A549 (cell line): ENCODE data around the gene NRSN2. TPM values are rescaled to one million over a fixed set of nuclear protein-coding genes. Genes with fewer than 3 reads are reported as not detected.

ENCODE experiments used
- ATAC-seq, 2 experiments: fragments of 200-7000 bp in 1 of 2; fragments of >200 bp in 1 of 2; cut with Nextera tagmentation in 1 of 2; cut with Tn5 transposase in 1 of 2; 3 replicates each; pipeline versions ENCODE4 v1.8.0 to v1.9.1; 2018 to 2020; ENCODE audit warnings: mild to moderate bottlenecking in 1 of 2, moderate library complexity in 1 of 2
- CTCF ChIA-PET: fragments of 300-600 bp; sonication (Branson Sonifier 250); formaldehyde crosslinking; extraction: SDS; loops from one replicate; lab custom pipeline; 2021; ENCODE audit warnings: antibody characterized with exemption, inconsistent platforms; lab: Yijun Ruan, JAX
- POLR2A ChIA-PET: fragments of 350-600 bp; formaldehyde crosslinking; extraction: SDS; loops from one replicate; lab custom pipeline; 2021; ENCODE audit warnings: antibody characterized with exemption, inconsistent platforms; lab: Yijun Ruan, JAX
- DNase-seq, 2 experiments: peaks; one replicate each; pipeline versions ENCODE4 v3.0.0 to v3.0.0-alpha.2; 2011 to 2016; ENCODE audit warnings: low read depth in 1 of 2, low spot score in 1 of 2
- FAIRE-seq: peaks from 2 replicates; lab custom pipeline; 2011; peaks lifted over from hg19 to GRCh38; lab: Jason Lieb, UNC
- H3K27ac ChIP-seq, 2 experiments: fragments of >200 bp; sonication (Bioruptor Twin); formaldehyde crosslinking; 3 replicates each; pipeline ENCODE4 v1.5.1; 2016 to 2017
- H3K4me1 ChIP-seq: fragments of >200 bp; sonication (Bioruptor Twin); formaldehyde crosslinking; 3 replicates; pipeline ENCODE4 v1.6.1; 2016
- H3K4me2 ChIP-seq: fragments of >200 bp; sonication (Bioruptor Twin); formaldehyde crosslinking; 3 replicates; pipeline ENCODE4 v1.6.1; 2016
- H3K4me3 ChIP-seq: fragments of >200 bp; sonication (Bioruptor Twin); formaldehyde crosslinking; 3 replicates; pipeline ENCODE4 v1.5.1; 2016
- H3K9me3 ChIP-seq: fragments of >200 bp; sonication (Bioruptor Twin); formaldehyde crosslinking; 3 replicates; pipeline ENCODE4 v1.6.1; 2016
- CBX2 ChIP-seq: fragments of 200-600 bp; sonication (generic); IDR thresholded peaks from 2 replicates; pipeline ENCODE4 v1.6.1; 2016; ENCODE audit warnings: low read depth, mild to moderate bottlenecking, borderline replicate concordance
- CHD2 ChIP-seq: fragments of 150-350 bp; IDR thresholded peaks from 2 replicates; pipeline ENCODE4 v1.6.1; 2014; ENCODE audit warnings: low read length; ENCODE audit not compliant: partially characterized antibody
- HES2 ChIP-seq: fragments of >200 bp; sonication (Bioruptor Twin); formaldehyde crosslinking; IDR thresholded peaks from 2 replicates; pipeline ENCODE4 v1.6.1; 2016
- HEYL ChIP-seq: fragments of 250-450 bp; sonication (Bioruptor Pico); IDR thresholded peaks from 2 replicates; pipeline ENCODE4 v1.8.0; 2021; ENCODE audit warnings: mild to moderate bottlenecking, moderate library complexity
- HOXB5 ChIP-seq: fragments of 250-450 bp; sonication (Bioruptor Pico); IDR thresholded peaks from 2 replicates; pipeline ENCODE4 v1.5.0; 2020; ENCODE audit warnings: mild to moderate bottlenecking, moderate library complexity
- JUNB ChIP-seq: fragments of >200 bp; sonication (Bioruptor Twin); formaldehyde crosslinking; IDR thresholded peaks from 2 replicates; pipeline ENCODE4 v1.6.1; 2016
- KDM1A ChIP-seq: fragments of 200-600 bp; sonication (generic); IDR thresholded peaks from 2 replicates; pipeline ENCODE4 v1.6.1; 2016; ENCODE audit warnings: low read depth, mild to moderate bottlenecking
- MAX ChIP-seq: IDR thresholded peaks from 2 replicates; pipeline ENCODE4 v1.6.1; 2012
- MAZ ChIP-seq: fragments of 150-350 bp; IDR thresholded peaks from 2 replicates; pipeline ENCODE4 v1.6.1; 2014; ENCODE audit warnings: antibody characterized with exemption, low read depth, low read length, borderline replicate concordance
- MYC ChIP-seq: IDR thresholded peaks from 2 replicates; pipeline ENCODE4 v1.6.1; 2012; ENCODE audit warnings: mild to moderate bottlenecking, inconsistent platforms, low read length, improper control_type of control experiment, borderline replicate concordance
- NR3C1 ChIP-seq: fragments of >200 bp; sonication (Bioruptor Twin); formaldehyde crosslinking; IDR thresholded peaks from 3 replicates; pipeline ENCODE4 v1.6.1; 2017
- PBX3 ChIP-seq: IDR thresholded peaks from 2 replicates; pipeline ENCODE4 v1.6.1; 2012
- POLR2A ChIP-seq: IDR thresholded peaks from 2 replicates; pipeline ENCODE4 v1.6.1; 2012; ENCODE audit warnings: mild to moderate bottlenecking, low read length
- RAD21 ChIP-seq, 2 experiments: fragments of >200 bp in 1 of 2; sonication (Bioruptor Twin) in 1 of 2; formaldehyde crosslinking in 1 of 2; IDR thresholded peaks in 1 of 2; conservative IDR thresholded peaks in 1 of 2; 2 replicates in 1 of 2; 3 replicates in 1 of 2; pipeline ENCODE4 v1.6.1; 2012 to 2018; ENCODE audit warnings: inconsistent platforms in 1 of 2
- RNF2 ChIP-seq: fragments of 200-600 bp; sonication (generic); IDR thresholded peaks from 2 replicates; pipeline ENCODE4 v1.6.1; 2016; ENCODE audit warnings: low read depth, mild to moderate bottlenecking, antibody characterized with exemption, moderate library complexity, borderline replicate concordance
- SMC3 ChIP-seq: fragments of >200 bp; sonication (Bioruptor Twin); formaldehyde crosslinking; IDR thresholded peaks from 3 replicates; pipeline ENCODE4 v1.6.1; 2018; ENCODE audit warnings: inconsistent platforms
- TP53 ChIP-seq: fragments of 250-450 bp; sonication (Bioruptor Pico); IDR thresholded peaks from 2 replicates; pipeline ENCODE4 v1.5.0; 2021; ENCODE audit warnings: mild to moderate bottlenecking, moderate library complexity
- WGBS: methylation state at CpG from one replicate; pipeline ENCODE4 v1.1.6; 2017; ENCODE audit errors: missing lambda C conversion rate; 5-methylcytosine and 5-hydroxymethylcytosine counted together
- polyA plus RNA-seq, 4 experiments: library from polyadenylated mRNA; depleted of rRNA in 3 of 4; stranded (reverse); fragments of >200 nt; fragmentation: RNase III in 1 of 4; extraction: RNeasy Plus Mini Kit Qiagen cat#74134 plus additional on column Dnase treatment in 1 of 4; gene quantifications; 2 replicates in 3 of 4; 3 replicates in 1 of 4; pipeline ENCODE4 v1.2.3, GENCODE V29; 2011 to 2017

The NRSN2 gene
- polyA plus RNA-seq, 2 of the 4 experiments (the other 2 are of a cell fraction), result 47.5 to 74.8 TPM

- CTCF ChIA-PET, result interaction anchor here (1.3 to 6.9 kb wide), 7 partner anchors 7 to 104 kb away, joined by 3 to 111 read pairs (median 28); partner anchors contain the start of genes NRSN2 and ZCCHC3
- TF ChIP-seq CBX2, result no peak
- no peak for TF ChIP-seq HOXB5 (CRISPR knock-in tag)
- 0 out of 2 replicates have a peak, but pooled peaks have one; percentile 22 for TF ChIP-seq POLR2A
- Histone ChIP-seq H3K27ac (peak overlapping the region; percentile 95 to 99; a peak in 5 of 6 replicates), H3K4me1 (peaks cover 38% of the 10 kb centered on the region), H3K4me3 (peak overlapping the region; percentile 95), H3K4me2 (peak overlapping the region; percentile 74), H3K9me3 (no peaks in the 10 kb centered on the region)
- ATAC-seq (no peak), DNase-seq (no peak), FAIRE-seq (no peak)
- WGBS, result 72% methylated on average over 30 of the region's 31 CpGs
- POLR2A ChIA-PET, result interaction anchor here (0.6 to 3.3 kb wide), 2 partner anchors 19 to 1507 kb away, joined by 3 to 15 read pairs; partner anchors contain the start of gene NRSN2
These were observed 18.6 kb upstream of the NRSN2 start for GRCh38 chr20:328027-328974.

- POLR2A ChIA-PET, result interaction anchor here (2.1 to 3.3 kb wide), 2 partner anchors 18 to 32 kb away, joined by 13 to 15 read pairs; partner anchors contain the start of genes NRSN2 and ZCCHC3
- FAIRE-seq, result no peak
These were observed 17.8 kb upstream of the NRSN2 start for GRCh38 chr20:328975-329695.

GRCh38 chr20:329851-330232 is 17.1 kb upstream of the NRSN2 start:
- ChIA-PET CTCF (interaction anchor here (0.7 to 6.9 kb wide), 29 partner anchors 9 to 231 kb away, joined by 3 to 111 read pairs (median 6); partner anchors contain the start of genes DEFB132, NRSN2 and ZCCHC3), POLR2A (interaction anchor here (2.1 to 3.3 kb wide), 2 partner anchors 17 to 32 kb away, joined by 13 to 15 read pairs; partner anchors contain the start of genes NRSN2 and ZCCHC3)
- Histone ChIP-seq H3K9me3 (no peaks in the 10 kb centered on the region), H3K27ac (peak overlapping the region in 1 of 2 experiments; percentile 41; a peak in 2 of 6 replicates), H3K4me2 (peak overlapping the region; percentile 74), H3K4me1 (peaks cover 32% of the 10 kb centered on the region), H3K4me3 (no peak overlapping the region)
- no peak for TF ChIP-seq RAD21 (conservative IDR thresholded peaks at IDR 0.05 in 1 of 2, IDR thresholded peaks at IDR 0.05 in 1 of 2)
- TF ChIP-seq RNF2, result no peak
- no peak for TF ChIP-seq NR3C1
- TF ChIP-seq MAZ, result no peak
- no peak for TF ChIP-seq SMC3
- TF ChIP-seq MYC, result no peak
- no peak for TF ChIP-seq MAX
- no peak for TF ChIP-seq HES2
- no peak for TF ChIP-seq CHD2
- TF ChIP-seq TP53 (CRISPR knock-in tag), result no peak
- TF ChIP-seq KDM1A, result no peak
- TF ChIP-seq JUNB, result no peak
- TF ChIP-seq HEYL (CRISPR knock-in tag), result no peak
- ATAC-seq, result no peak
- 85% methylated on average over 4 of the region's 4 CpGs for WGBS
- no peak for DNase-seq
- no peak for FAIRE-seq

More at GRCh38 chr20:328975-329695, 17.8 kb upstream of the NRSN2 start:
- peak overlapping the region; percentile 74 for H3K4me2 ChIP-seq
- H3K4me1 ChIP-seq, result peaks cover 32% of the 10 kb centered on the region
- ATAC-seq (no peak), DNase-seq (no peak)
- CTCF ChIA-PET, result interaction anchor here (0.8 to 6.9 kb wide), 11 partner anchors 8 to 103 kb away, joined by 3 to 111 read pairs (median 26); partner anchors contain the start of genes NRSN2 and ZCCHC3
- H3K27ac ChIP-seq, result peak overlapping the region in 1 of 2 experiments; percentile 41; a peak in 3 of 6 replicates
- 77% methylated on average over 7 of the region's 7 CpGs for WGBS
- no peak overlapping the region for H3K4me3 ChIP-seq
- H3K9me3 ChIP-seq, result no peaks in the 10 kb centered on the region
- TF ChIP-seq HES2, result no peak
- TF ChIP-seq PBX3, result 0 out of 2 replicates have a peak, but pooled peaks have one; percentile 42
